Breast epithelium (tissue), 4 donors: ENCODE results near the gene PCYT2. TPM values are rescaled to one million over a fixed set of nuclear protein-coding genes. Genes with fewer than 3 reads are reported as not detected.
A peak's percentile ranks its signal among the peaks of the same experiment; 100 is the strongest.

Source experiments
- DNase-seq, 2 donors: peaks; one replicate each; pipeline ENCODE4 v3.0.0-alpha.2; 2019; ENCODE audit warnings: low spot score in 2 of 2
- H3K27ac ChIP-seq, 2 donors: fragments of 200-600 bp; sonication (generic) in 1 of 2; one replicate each; pipeline ENCODE4 v1.5.1; 2016 to 2019; ENCODE audit warnings: mild to moderate bottlenecking in 1 of 2
- H3K27me3 ChIP-seq, 2 donors: fragments of 200-600 bp; sonication (generic) in 1 of 2; one replicate each; pipeline versions ENCODE4 v1.5.1 to v1.6.0; 2017 to 2019; ENCODE audit warnings: control low read depth in 1 of 2, mild to moderate bottlenecking in 1 of 2
- H3K36me3 ChIP-seq: fragments of 200-600 bp; one replicate; pipeline ENCODE4 v1.5.1; 2019
- H3K4me1 ChIP-seq, 2 donors: fragments of 200-600 bp; sonication (generic); one replicate each; pipeline ENCODE4 v1.5.1; 2016 to 2019; ENCODE audit warnings: control low read depth in 1 of 2
- H3K4me3 ChIP-seq, 3 donors: fragments of 200-600 bp; sonication (generic); 1 replicate in 2 of 3; 2 replicates in 1 of 3; pipeline ENCODE4 v1.5.1; 2016 to 2019; ENCODE audit warnings: mild to moderate bottlenecking in 3 of 3, moderate library complexity in 2 of 3
- H3K9me3 ChIP-seq, 2 donors: fragments of 200-600 bp; sonication (generic) in 1 of 2; one replicate each; pipeline ENCODE4 v1.5.1; 2016 to 2019; ENCODE audit warnings: control low read depth in 1 of 2
- POLR2A ChIP-seq: fragments of 450-650 bp; IDR thresholded peaks from one replicate; pipeline ENCODE4 v1.6.1; 2016; ENCODE audit warnings: antibody characterized with exemption, mild to moderate bottlenecking, moderate library complexity
- POLR2AphosphoS5 ChIP-seq, 3 donors: sonication (generic); formaldehyde crosslinking; IDR thresholded peaks; one replicate each; pipeline ENCODE4 v1.6.1; 2017; ENCODE audit warnings: antibody characterized with exemption in 3 of 3
- intact Hi-C: fragments of 100-400 bp; cut with DNase I; formaldehyde crosslinking; loops from one replicate; pipeline ENCODE4 v1.15.1; 2023; ENCODE audit warnings: low total_unique reads
- total RNA-seq, 3 donors: library from RNA; depleted of rRNA; stranded (reverse); fragments of >200 nt; gene quantifications; one replicate each; pipeline ENCODE4 v1.1.0, GENCODE V29; 2016
- TF ChIP-seq, protein P1 (sequence below), 3 donors: fragments of 450-650 bp; IDR thresholded peaks; one replicate each; pipeline ENCODE4 v1.5.1; 2016 to 2017; ENCODE audit warnings: antibody characterized with exemption in 3 of 3, mild to moderate bottlenecking in 3 of 3, moderate library complexity in 3 of 3

PCYT2 gene
- total RNA-seq = 10 to 100 TPM; 22.9 to 69.4 (median 35.9) TPM

DNA sequence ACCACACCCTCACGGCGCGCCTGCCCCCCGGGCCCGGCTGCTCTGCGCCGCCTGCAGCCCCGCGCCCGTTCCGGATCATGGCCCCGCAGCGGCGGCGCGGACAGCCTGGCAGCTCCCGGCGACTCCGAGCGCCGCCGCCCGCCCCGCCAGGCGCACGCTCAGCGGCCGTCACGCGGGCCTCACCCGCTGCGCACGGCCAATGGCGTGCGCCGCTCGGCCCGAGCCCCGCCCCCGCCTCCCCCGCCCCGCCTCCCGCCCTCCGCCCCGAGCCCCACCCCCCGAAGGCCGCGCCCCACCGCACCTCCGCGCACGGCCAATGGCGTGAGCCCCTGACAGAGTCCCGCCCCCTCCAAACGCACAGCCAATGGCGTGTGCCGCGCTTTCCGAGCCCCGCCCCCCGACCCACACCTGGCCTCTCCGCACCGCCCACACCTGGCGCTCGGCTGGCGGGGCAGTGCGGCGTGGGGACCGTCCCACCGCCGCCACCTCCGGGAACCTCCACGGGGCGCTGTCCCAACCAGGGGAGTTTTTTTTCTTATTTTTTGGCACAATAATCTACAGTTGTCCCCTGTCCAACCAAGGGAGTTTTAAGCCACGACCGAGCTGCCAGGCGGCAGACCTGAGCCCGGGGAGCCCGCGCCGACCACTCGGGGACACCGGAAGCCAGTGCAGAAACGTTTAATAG lies at the start of gene PCYT2:
PCYT2 (minus strand) TSS at position 123 of the 685 bp plus-strand sequence; CDS start at position 79, 44 bp downstream.
- Histone ChIP-seq H3K36me3 (no peaks in the 10 kb centered on the region), H3K9me3 (no peaks in the 10 kb centered on the region), H3K27me3 (no peaks in the 10 kb centered on the region), H3K4me1 (peaks cover 0 to 9% of the 10 kb centered on the region in 2 donors), H3K27ac (peak within 1 kb of the TSS; percentile 65 to 66), H3K4me3 (peak within 1 kb of the TSS; percentile 76 to 98 (median 76))
- DNase-seq = peak; percentile 94 to 97
- intact Hi-C loops = no loop called here
- TF ChIP-seq POLR2A (no peak), POLR2AphosphoS5 (IDR thresholded peaks at IDR 0.05) (peak in 1 of 3 donors; percentile 18)
- TF ChIP-seq, protein P1, sequence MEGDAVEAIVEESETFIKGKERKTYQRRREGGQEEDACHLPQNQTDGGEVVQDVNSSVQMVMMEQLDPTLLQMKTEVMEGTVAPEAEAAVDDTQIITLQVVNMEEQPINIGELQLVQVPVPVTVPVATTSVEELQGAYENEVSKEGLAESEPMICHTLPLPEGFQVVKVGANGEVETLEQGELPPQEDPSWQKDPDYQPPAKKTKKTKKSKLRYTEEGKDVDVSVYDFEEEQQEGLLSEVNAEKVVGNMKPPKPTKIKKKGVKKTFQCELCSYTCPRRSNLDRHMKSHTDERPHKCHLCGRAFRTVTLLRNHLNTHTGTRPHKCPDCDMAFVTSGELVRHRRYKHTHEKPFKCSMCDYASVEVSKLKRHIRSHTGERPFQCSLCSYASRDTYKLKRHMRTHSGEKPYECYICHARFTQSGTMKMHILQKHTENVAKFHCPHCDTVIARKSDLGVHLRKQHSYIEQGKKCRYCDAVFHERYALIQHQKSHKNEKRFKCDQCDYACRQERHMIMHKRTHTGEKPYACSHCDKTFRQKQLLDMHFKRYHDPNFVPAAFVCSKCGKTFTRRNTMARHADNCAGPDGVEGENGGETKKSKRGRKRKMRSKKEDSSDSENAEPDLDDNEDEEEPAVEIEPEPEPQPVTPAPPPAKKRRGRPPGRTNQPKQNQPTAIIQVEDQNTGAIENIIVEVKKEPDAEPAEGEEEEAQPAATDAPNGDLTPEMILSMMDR (IDR thresholded peaks at IDR 0.05) = peak in 1 of 3 donors; percentile 34

DNA sequence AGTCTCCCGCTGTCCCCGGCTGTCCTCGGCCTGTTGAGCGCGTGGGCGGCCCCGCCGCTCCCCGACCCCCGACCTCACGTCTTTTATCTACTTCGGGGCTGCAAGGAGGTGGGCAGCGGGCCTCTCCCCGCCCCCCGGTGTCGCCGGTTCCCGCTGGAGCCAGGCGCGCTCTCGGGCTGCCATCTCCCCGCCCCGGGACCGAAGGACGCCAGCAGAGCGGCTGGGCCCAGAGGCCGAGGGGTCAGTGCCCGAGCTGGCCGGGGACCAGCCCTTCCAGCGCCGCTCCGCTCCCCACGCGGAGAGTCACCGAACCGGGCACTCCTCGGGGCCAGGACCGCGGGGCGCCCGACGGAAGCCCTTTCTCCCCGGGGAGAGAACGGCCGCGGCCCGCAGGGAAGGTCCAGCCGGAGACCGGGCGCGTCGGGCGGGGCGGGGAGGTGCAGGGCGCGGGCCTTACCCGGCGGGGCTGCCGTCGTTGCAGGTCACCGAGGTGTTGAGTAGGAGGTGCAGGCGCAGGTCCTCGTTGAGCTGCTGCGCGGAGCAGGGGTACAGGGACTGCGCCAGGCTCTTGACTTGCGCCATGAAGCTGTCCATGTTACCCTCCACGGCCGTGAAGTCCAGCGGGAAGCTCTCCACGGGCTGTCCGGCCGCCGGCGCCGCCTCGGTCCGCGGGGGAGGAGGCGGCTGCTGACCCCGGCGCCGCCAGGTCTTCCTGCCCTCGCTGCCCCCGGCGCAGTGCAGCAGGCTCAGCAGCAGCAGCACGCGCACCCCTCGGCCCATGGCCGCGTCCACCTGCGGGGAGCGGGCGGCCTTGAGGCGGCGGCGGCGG lies 49.1 kb upstream of the PCYT2 start:
- intact Hi-C loops = no loop called here

GRCh38 chr17:81959362-81960129 lies 48.3 kb upstream of the PCYT2 start:
- intact Hi-C loops = no loop called here
- Histone ChIP-seq H3K36me3 (no peaks in the 10 kb centered on the region), H3K27ac (no peak overlapping the region), H3K4me3 (peak overlapping the region; percentile 25 to 68 (median 40)), H3K27me3 (peaks cover 22 to 64% of the 10 kb centered on the region in 2 donors), H3K4me1 (peaks cover 0 to 12% of the 10 kb centered on the region in 2 donors), H3K9me3 (no peaks in the 10 kb centered on the region)
- peak; percentile 39 to 74 for DNase-seq
- TF ChIP-seq, protein P1 (IDR thresholded peaks at IDR 0.05) = peak in 1 of 3 donors; percentile 98
- no peak for TF ChIP-seq POLR2A
- no peak for TF ChIP-seq POLR2AphosphoS5 (IDR thresholded peaks at IDR 0.05)

More for the DNA sequence above, 49.1 kb upstream of the PCYT2 start:
- TF ChIP-seq, protein P1 (IDR thresholded peaks at IDR 0.05) = no peak
- H3K4me3 ChIP-seq = peak overlapping the region; percentile 25 to 68 (median 40)
- DNase-seq = no peak
- peaks cover 22 to 64% of the 10 kb centered on the region in 2 donors for H3K27me3 ChIP-seq
- no peaks in the 10 kb centered on the region for H3K36me3 ChIP-seq
- H3K27ac ChIP-seq = no peak overlapping the region
- no peaks in the 10 kb centered on the region for H3K9me3 ChIP-seq
- peaks cover 0 to 12% of the 10 kb centered on the region in 2 donors for H3K4me1 ChIP-seq

DNA sequence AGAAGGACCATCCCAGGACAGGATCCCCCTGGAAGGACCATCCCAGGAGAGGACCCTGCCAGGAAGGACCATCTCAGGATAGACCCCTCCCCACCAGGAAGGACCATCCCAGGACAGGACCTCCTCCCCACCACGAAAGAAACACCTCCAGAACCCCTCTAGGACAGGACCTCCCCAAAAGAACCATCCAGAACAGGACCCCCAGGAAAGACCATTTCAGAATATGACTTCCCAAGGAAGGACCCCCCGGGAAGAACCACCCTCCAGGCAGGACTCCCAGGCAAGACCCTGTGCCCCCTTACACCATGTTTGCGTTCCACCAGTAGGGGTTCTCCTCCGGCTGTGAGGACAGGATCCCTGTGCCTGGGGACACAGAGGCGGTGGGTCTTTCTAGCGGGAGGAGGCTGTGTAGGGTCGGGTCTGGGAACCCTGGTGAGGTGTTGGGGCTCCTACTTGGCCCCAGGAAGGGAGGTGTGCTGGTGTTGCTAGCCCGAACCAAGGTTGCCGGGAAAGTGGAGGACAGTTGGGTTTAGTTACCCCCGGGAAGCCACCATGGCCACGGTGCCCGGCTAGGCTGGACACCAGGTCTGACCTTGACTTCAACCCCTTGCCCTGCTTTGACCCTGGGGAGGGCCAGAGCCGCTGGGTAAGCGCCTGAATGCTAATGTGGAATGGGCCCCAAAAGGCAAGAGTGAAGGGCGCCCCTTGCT lies 47.6 kb upstream of the PCYT2 start:
- Histone ChIP-seq H3K27me3 (peaks cover 22 to 64% of the 10 kb centered on the region in 2 donors), H3K36me3 (no peaks in the 10 kb centered on the region), H3K27ac (no peak overlapping the region), H3K9me3 (no peaks in the 10 kb centered on the region), H3K4me3 (peak overlapping the region in 1 of 3 donors; percentile 68), H3K4me1 (peaks cover 0 to 12% of the 10 kb centered on the region in 2 donors)
- intact Hi-C loops = no loop called here
- no peak for DNase-seq
- TF ChIP-seq POLR2AphosphoS5 (IDR thresholded peaks at IDR 0.05) (no peak), POLR2A (no peak)
- TF ChIP-seq, protein P1 (IDR thresholded peaks at IDR 0.05) = no peak
